NCI-H345 (cell line): Measurements from ENCODE around the gene MYO16.

ENCODE experiments used
- DNase-seq: peaks from one replicate; lab custom pipeline; 2025; lab: John Stamatoyannopoulos, UW

MYO16 gene

DNA sequence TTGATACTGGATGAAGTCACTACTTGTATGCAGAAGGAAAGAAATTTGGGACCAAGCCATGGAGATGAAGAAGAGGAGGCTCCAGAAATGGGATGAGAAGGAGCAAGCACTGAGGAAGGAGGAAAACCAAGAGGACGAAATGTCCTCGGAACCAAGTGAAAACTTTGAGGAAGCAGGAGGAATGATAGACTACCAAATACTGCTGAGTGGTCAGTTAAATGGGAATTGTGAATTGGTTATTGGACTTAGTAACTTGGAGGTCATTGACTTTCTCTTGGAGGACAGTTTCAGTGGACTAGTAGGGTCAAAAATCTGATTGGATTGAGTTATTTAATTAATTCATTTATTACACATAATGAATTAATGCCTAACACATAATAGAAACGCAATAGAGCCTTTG lies 167.9 kb downstream of the MYO16 start:
- no peak for DNase-seq

DNA sequence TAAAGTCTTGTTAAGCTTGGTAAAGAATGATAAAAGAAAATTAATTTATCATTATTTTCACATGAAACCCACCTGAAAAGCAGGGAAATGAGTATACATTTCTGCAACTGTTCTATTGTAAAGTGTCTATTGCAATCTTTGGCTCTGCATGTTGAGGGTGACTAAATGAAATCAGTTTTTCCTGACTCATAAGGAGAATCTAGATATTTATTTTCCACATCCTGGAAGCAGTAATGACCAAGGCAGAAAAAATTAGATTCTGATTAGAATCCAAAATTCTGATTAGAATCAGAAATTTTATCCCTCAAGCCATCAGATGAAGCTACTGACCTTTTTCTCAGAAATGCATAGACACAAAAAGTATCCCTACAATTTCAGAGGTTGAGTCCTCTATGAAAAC lies 178.4 kb downstream of the MYO16 start:
- DNase-seq = no peak

DNA sequence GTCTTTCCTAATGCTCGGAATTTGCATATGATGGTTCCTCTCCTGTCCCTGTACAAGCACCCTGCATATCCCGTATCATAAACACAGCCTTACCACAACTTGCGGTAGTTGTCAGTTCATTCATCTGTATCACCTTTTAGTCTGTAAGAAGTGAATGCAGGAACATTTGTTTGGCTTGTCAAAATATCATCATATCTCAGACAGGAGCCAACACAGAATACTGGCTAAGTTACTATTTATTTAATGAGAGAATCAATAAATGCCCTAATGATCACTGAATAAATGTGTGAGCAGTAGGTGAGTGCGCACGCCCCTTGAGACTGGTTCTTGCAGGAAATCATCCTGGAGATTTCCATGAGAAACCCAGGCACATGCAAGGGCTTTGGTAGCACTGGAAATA lies 182.8 kb downstream of the MYO16 start:
- no peak for DNase-seq

DNA sequence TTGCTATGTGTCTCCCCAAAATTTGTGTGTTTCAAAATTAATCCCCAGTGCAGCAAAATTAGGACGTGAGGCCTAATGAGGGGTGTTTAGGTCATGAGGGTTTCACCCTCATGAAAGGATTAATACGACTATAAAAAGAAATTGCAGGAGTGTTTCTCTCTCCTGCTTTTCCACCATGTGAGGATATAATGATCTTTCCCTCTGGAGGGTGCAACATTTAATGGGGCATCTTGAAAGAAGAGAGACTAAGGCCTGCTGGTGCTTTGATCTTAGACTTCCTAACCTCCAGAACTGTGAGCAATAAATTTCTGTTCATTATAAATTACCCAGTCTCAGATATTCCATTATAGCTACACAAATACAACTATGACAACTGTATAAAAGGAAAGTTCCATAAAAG lies 183.2 kb downstream of the MYO16 start:
- no peak for DNase-seq

DNA sequence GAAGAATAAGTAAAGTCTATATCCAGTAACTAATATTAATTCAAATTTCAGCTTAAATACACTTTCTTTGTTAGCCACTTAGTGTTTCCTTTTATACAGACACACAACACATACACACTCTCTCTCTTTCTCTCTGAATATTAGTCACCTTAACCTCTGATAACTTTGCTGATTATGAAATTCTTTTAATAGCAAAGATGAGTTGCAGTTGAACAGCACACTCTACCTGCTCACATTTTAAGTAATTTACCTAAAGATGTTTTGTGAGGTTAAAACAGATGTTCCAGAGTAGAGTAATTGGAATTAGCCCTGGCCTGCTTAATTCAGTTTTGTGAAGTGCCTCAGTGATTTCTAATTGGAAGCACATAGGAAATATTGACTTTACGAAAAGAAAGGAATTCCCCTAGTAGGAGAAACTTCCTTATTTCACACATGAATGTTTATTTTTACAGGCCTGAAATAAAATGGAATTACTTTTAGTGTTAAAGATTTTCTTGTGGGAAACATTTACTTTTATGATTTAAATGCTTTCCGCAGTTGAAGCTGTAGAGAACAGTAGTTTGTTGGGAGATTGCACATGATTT lies 184.3 kb downstream of the MYO16 start:
- DNase-seq = no peak

DNA sequence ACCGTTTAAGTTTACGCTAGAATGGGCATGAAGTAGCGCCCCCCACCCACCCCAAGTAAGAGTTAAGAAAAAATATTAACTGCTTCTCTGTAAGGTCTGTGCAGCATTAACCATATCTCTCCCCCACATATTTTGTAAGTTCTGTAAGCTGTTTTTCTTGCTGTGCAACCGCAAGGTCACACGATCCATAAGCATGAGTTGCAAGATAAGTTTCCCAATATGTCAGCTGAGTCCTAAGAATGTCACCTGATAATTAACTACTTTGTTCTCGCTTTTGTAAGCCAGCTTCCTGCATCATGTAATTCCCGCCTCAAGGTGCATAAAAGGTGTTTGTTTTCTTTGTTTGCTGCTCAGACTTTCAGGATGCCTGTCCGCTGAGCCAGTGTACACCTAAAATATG lies 187.0 kb downstream of the MYO16 start:
- no peak for DNase-seq

DNA sequence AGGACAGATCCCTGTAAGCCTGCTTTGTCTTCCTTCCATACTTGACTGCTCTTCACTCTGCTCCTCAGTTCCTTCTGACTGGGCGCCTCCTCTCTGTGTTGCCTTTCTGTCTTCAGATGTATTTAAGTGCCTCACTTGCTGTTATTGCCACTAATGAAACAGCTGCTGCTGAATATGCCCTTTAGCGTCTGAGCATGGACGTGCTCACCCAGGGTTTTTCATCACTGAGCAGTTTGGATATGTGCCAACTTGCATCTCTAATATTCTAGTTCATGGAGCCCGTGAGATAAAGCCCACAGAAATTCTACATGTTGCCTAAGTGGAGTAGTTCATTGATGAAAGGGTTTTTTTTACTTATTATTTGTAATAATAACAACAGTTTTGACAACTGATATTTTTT lies 198.2 kb downstream of the MYO16 start:
- peak; percentile 60 for DNase-seq

DNA sequence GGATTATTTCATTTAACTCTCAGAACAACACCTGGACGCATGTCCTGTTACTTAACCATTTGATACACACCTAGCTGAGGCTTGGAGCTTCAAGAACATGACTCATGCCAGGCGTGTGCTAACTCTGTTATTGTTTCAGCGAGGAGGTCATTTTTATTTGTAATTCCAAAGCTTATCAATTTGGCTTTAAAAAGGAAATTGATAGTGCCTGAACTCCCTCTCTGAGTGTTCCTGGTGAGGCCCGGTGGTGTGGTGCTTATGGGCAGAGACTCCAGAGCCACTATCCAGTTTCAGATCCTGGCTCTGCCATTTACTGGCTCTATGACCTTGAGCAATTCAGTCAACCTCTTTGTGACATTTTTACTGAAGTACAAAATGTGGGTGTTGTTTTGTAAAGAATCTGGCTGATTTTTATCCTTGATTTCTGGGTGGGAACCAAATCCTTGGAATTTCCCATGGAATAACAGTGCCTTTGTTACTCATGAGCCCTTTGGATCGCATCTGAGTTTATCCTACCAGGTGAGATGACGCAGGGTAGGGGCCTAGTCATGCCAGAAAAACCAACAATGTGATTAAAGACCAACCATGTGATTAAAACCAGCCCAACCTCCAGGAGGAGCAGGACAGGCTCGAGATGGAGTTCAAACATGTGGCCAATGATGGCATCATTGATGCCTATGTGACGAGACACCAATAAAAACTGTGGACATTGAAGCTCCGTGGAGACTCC lies 198.8 kb downstream of the MYO16 start:
- no peak for DNase-seq

DNA sequence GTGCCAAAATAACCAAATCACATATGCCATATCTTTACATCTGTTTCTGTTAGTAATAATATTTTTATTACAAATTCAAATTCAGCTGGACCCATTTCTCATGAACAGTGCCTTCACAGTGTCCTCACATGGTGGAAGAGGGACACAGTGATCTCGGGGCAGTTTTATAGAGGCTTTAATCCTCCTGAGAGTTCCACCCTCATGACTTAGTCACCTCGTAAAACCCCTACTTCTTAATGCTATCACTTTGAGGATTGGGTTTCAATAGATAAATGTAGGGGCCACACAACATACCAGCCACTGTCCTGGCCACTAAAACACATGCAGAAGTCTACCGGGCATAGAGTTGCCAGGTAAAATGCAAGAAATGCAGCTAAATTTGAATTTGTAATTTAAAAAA lies 201.5 kb downstream of the MYO16 start:
- DNase-seq = no peak

DNA sequence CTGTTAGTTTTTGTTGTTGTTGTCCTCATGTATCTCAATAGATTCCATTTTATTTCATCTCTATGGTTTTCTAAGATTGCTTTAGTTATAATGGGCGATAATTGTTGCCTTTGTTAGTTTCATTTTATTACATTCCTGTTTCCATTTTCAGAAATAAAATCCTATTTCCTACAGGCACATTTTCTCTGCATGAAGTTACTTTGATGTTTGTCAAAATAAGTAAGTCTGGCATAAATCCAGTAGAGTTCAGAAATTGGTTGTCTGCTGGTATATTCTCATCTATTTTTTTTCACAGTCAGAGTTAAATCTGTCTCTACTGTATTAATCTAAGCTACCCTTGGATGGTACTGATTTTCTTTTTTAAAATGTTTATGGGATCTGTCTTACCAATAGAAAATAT lies 204.1 kb downstream of the MYO16 start:
- no peak for DNase-seq

DNA sequence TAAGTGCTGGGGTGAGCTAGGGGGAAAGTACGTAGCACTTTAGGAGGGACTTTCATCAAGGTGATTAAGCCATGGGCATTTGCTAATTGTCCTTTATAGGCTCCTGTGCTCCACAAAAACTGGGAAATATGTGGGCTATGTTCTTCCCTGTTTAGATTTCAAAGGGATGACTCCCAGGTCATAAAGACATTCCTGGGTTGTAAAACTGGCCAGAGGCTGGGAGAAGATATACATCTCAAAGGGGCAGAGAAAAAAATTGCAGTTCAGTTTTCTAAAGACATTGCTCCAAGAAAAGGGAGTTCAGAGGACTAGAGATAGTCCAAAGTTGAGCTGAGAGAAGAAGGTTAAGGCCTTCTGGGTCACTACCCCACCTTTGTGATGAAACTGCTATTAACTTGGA lies 204.8 kb downstream of the MYO16 start:
- no peak for DNase-seq

DNA sequence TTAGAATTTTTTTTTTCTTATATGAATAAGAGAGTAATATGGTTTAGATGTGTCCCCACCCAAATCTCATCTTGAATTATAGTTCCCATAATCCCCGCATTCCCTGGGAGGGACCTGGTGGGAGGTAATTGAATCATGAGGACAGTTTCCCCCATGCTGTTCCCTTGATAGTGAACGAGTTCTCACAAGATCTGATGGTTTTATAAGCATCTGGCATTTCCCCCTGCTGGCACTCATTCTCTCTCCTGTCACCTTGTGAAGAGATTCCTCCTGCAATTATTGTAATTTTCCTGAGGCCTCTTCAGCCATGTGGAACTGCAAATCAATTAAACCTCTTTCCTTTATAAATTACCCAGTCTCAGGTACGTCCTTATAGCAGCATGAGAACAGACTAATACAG lies 205.7 kb downstream of the MYO16 start:
- no peak for DNase-seq

DNA sequence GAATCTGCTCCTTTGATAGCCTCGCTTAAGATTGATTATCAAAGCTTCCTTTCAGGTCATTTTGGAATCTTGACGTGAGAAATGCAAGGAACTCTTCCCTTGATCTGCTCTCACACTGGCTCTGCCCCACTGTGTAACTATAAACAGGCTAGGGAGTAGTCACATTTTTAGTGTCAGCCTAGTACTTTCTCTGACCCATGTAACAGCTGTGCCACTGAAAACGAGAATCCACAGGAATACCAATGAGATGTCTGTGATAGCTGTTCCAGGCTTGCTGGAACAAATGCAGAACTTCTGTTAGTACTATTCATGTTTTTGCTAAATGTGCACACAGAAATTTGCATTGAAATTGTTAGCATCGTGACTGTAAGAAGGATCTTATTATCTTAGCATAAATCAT lies 221.3 kb downstream of the MYO16 start:
- no peak for DNase-seq

DNA sequence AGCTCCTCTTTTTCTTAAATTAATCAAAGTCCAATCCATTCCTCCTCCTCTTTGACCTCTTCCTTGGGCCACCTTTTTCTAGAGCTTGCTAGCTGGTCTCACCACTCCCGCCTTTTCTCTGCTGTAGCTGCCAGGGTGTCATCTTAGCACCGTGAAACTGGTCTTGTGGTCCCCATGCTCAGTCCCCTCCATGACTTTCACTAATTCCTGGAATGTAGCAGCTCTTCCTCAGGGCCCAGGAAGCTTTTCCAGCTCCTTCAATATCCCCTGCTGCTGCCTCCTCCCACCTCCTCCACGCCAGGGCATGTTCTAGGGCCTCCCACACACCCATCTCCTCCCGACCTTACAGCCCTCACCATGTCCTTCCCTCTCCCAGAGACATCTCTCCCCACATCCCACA lies 222.2 kb downstream of the MYO16 start:
- DNase-seq = no peak

DNA sequence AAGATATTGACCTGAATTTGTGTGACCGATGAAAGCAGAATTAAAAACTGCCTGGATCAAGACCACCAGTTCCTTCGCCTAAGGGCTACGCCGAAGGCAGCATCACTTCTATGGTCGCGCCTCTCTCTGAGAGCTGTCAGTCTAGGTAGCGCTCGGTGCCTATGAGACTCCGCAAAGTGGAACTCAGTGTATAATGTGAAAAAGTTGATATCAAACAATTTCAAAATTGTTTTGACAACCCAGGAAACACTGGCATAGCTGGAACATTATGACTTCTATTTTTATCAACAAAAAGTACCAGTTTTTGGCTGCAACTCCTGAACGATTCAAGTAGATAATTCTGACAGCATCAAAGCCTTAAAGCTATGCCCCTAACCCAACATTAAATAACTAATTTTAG lies 223.6 kb downstream of the MYO16 start:
- no peak for DNase-seq

DNA sequence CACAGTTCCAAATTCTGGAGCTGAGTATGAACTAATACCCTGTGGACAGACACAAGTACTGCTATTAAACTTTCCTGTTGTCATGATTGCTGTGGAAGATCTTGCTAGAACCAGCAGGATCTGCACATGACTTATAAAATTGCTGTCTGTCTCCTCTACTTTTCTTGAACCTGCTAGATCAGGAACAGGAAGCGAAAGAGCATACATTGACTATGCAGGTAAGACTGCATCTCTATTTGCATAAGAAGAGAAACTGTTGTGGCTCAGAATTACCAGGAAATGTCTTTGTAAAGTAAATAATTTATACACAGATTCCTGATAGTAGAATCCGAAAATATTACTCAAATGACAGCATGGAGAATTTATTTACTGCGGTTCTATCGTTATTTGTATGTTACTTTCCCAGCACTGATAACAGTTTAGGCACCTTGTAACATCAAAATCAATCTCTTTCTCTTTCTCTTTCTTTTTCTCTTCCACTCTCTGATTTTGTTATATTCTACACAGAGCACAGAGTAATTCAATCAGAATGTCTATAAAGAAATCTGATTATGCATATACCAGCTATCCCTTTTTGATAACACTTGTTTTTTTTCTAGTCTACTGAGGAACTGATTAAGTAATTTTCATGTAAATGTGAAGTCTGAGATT lies 226.5 kb downstream of the MYO16 start:
- DNase-seq = no peak

DNA sequence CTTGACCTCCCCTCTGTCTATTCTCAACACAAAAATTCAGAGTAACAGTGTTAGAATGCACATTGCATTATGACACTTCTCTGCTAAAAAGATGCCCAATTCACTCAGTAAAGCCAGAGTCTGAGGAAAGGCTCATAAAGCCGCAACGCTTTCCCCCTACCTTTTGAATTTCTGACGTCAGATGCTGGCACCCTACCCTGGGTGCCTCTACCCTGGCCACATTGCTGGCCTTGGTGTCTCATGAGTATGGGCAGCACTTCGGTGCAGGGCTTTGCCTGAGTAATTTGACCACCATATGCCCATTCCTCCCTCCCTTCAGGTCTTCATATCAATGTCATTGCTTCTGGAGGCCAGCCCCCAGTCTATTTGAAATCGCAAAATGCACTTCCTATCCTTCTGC lies 229.3 kb downstream of the MYO16 start:
- no peak for DNase-seq

DNA sequence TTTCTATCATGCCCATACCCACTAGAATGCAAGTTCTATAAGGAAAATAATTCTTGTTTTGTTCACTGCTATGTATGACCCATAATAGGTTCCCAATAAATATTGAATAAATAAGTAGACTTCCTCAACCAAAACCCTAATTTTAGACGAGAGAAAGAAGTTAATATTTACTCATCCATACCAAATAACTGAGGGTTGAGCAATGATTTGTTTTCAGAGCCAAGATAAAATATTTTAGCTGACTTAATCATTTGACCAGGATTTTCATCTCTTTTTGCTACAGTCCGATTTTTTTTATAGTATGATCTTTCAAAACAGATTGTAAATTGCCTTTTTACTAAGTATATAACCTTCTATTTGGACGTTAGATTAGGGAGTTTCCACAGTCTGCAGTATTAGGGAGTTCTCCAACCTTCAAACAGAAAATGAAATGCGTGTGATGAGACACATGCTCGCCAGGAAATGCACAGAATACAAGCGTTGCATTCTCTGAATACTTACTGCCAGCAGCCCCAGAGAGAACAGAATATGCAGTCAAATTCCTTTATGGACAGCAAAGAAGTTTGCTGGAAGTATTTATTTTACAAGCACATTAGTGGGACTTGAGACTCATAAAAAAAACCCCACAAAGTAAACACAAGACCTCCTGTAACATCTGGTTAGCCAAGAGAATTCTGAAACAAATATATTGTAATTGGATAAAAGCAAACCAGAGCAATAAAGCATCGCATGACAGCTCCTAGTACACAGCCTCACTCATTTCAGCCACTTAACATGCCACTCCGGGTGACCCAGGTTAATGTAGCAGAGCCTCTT lies 230.0 kb downstream of the MYO16 start:
- no peak for DNase-seq

DNA sequence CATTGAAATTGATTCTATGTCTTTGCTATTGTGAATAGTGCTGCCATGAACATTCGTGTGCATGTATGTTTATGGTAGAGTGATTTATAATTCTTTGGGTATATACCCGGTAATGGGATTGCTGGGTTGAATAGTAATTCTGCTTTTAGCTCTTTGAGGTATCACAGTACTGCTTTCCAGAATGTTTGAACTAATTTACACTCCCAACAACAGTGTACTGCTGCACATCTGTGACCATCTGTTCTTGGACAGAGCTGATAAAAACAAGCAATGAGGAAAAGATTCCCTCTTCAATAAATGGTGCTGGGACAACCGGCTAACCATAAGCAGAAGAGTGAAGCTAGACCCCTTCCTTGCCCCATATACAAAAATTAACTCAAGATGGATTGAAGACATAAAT lies 231.0 kb downstream of the MYO16 start:
- DNase-seq = no peak

DNA sequence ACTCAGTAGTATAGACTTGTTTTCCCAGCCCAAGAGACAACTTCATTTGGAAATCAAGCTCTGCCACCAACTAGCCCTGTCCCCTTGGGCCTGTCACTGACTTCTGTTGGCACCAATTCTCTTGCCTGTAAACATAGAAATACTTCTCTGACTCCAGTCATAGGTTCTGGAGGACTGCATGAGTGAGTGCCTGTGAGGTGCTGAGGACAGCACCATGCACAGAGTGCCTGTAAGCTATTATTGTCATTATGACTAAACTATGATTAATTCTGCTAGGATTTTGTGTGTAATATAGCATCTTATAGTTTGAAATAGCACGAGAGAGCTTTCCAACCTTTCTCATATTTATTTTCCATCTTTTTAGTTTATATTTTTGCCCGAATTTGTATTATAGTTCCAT lies 247.9 kb downstream of the MYO16 start:
- DNase-seq = no peak

DNA sequence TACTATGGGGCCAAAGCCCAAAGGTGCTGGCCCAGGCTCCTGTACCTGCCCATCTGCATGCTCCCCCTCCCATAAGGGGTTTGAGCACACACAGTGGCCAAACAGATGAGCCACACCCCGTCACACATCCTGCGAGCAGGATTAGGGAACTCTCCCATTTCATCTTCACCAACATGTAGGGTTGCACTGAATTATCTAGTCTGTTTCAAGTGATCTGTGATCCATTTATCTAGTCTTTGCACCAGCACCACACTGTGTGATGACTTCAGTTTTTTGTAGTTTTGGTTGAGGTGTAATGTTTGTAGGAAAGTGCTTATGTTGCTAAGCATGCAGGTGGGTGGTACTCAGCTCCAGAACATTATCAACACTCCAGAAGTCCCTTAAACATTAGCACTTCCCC lies 249.3 kb downstream of the MYO16 start:
- DNase-seq = no peak

DNA sequence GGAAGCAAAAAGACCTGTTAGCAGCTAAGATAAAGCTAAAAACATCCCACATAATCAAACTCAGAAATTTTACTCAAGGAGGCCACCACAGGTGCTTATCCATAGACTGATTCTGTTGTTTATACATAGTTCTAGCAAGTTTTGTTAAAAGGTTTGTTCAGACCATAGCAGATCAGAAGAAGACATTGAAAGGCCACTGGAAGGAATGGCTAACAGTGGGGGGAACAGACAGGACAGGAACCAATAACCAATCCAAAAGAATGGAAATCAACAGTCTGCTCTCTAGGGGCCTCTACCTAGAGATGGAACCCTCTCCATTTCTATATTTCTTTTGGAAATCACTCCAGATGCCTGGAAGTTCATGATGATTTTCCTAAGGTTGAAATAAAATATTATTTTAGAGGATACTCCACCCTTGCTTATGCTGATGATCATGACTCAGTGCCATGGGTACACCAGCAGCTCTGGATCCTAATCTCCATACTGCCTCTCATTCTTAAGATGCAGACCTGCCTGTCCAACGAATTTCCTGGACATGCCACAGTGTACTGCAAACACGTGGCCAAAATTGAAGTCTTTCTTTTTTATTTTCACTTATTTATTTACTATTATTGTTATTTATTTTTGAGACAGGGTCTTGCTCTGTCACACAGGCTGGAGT lies 260.0 kb downstream of the MYO16 start:
- no peak for DNase-seq
